ENCODE data around the gene NUDT3.
"Not testable (repeated sequence)": the region's sequence is repeated elsewhere in the genome, so short reads cannot be mapped to it uniquely, and the experiment has no call there.

Gene NUDT3

GRCh38 chr6:34393191-34393965 lies 909 bp upstream of the NUDT3 start:
- peak in 3 of 4 experiments; percentile 40 to 78 (median 76) for DNase-seq

- DNase-seq, result peak; percentile 52 to 80 (median 66)
Measured at GRCh38 chr6:34391786-34392496, 528 bp downstream of the NUDT3 start.

- DNase-seq, result no peak
Measured at GRCh38 chr6:34391473-34391785, 1.0 kb downstream of the NUDT3 start.

- DNase-seq, result peak; percentile 60 to 87 (median 80)
Measured at GRCh38 chr6:34390531-34391472, 1.7 kb downstream of the NUDT3 start.

GRCh38 chr6:34389034-34389433 lies 3.4 kb downstream of the NUDT3 start:
- DNase-seq, result peak in 3 of 4 experiments; percentile 23 to 52 (median 43)

GRCh38 chr6:34388421-34388820 lies 4.0 kb downstream of the NUDT3 start:
- no peak for DNase-seq

GRCh38 chr6:34386316-34387137 lies 5.9 kb downstream of the NUDT3 start:
- peak in 1 of 4 experiments; percentile 42 for DNase-seq

GRCh38 chr6:34385793-34386195 lies 6.7 kb downstream of the NUDT3 start:
- DNase-seq, result no peak

- no peak for DNase-seq
Measured at GRCh38 chr6:34384321-34385153, 7.9 kb downstream of the NUDT3 start.

GRCh38 chr6:34383656-34384320 lies 8.7 kb downstream of the NUDT3 start:
- DNase-seq, result no peak

- DNase-seq, result peak in 3 of 4 experiments; percentile 32 to 54 (median 47)
Measured at GRCh38 chr6:34383161-34383631, 9.3 kb downstream of the NUDT3 start.

- peak; percentile 38 to 62 (median 58) for DNase-seq
Measured at GRCh38 chr6:34381081-34381480, 11.4 kb downstream of the NUDT3 start.

GRCh38 chr6:34378470-34378869 lies 14.0 kb downstream of the NUDT3 start:
- DNase-seq, result no peak

GRCh38 chr6:34377984-34378383 lies 14.5 kb downstream of the NUDT3 start:
- DNase-seq, result no peak

- not testable (repeated sequence) for DNase-seq
Measured at GRCh38 chr6:34377571-34377970, 14.9 kb downstream of the NUDT3 start.

GRCh38 chr6:34375833-34376232 lies 16.6 kb downstream of the NUDT3 start:
- DNase-seq, result no peak

- no peak for DNase-seq
Measured at GRCh38 chr6:34374508-34374907, 18.0 kb downstream of the NUDT3 start.

GRCh38 chr6:34374069-34374468 lies 18.4 kb downstream of the NUDT3 start:
- DNase-seq, result peak; percentile 35 to 84 (median 63)

GRCh38 chr6:34373511-34373910 lies 19.0 kb downstream of the NUDT3 start:
- no peak for DNase-seq

- not testable (repeated sequence) for DNase-seq
Measured at GRCh38 chr6:34371865-34372264, 20.6 kb downstream of the NUDT3 start.

Data from suppressor macrophage (primary cell).